Right lobe of liver (tissue), 4 donors: Measurements from ENCODE around the gene SNRPB2.

Experiments used
- CTCF ChIP-seq, 4 donors: fragments of 200-600 bp in 3 of 4; fragments of 450-650 bp in 1 of 4; IDR thresholded peaks; one replicate each; pipeline versions ENCODE4 v1.5.1 to v1.8.0; 2016 to 2022; ENCODE audit warnings: antibody characterized with exemption in 4 of 4, mild to moderate bottlenecking in 2 of 4
- POLR2A ChIP-seq: fragments of 450-650 bp; IDR thresholded peaks from one replicate; pipeline ENCODE4 v1.6.1; 2017; ENCODE audit warnings: antibody characterized with exemption, mild to moderate bottlenecking
- donor health status: DM: no; HTN: no; CAD: no.
- donor health status: DM: no; HTN: no; CAD: no.
- donor health status: DM: no; HTN: yes; CAD: no.

GRCh38 chr20:16752082-16752481, 22.3 kb downstream of the SNRPB2 start:
- TF ChIP-seq CTCF (IDR thresholded peaks at IDR 0.05), result no peak
- no peak for TF ChIP-seq POLR2A
